ENCODE data around the gene RAB3C.
"Not testable (repeated sequence)": the region's sequence is repeated elsewhere in the genome, so short reads cannot be mapped to it uniquely, and the experiment has no call there.

The RAB3C gene

DNA sequence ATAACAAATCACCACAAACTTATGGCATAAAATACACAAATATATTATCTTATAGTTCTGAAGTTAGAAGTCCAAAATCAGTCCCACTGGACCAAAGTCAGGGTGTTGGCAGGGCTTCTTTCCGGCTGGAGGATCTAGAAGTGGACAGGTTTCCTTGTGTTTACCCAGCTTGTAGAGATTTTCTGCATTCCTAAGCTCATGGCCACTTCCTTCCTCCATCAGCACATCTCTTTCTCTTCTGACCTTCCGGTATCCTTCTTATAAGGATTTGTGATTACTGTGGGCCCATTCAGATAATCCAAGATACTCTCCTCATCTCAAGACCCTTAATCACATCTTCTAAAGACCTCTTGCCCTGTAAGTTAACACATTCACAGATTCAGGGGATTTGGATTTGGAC lies 97.6 kb downstream of the RAB3C start:
- DNase-seq = no peak

DNA sequence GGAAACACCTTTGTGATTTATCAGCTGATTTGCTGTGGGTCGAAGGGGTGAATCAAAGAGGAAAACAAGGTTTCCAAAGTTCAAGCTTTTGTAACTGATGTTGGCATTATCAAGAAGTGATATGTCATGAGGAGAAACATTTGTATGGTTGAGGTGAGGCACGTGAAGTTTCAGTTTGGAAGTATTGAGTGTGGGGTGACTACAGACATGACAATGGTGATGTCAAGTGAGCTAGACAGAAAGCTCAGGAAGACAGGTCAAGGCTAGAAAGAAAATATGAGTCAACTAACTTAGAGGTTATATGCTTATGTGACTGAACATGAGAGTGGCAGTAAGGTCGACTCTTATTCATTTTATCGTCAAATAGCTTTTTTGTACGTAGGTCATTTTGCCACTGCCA lies 99.1 kb downstream of the RAB3C start:
- DNase-seq = no peak

DNA sequence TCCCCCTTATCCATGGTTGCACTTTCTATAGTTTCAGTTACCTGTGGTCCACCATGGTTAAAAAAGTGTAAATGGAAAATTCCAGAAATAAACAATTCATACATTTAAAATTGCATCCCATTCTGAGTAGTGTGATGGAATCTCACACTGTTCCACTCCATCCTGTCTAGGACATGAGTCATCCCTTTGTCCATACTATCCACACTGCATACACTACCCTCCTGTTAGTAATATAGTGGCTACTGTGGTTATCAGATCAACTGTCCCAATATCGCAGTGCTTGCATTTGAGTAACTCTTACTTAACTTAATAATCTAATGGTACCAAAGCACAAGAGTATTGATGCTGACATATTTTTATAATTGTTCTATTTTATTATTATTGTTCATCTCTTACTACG lies 100.7 kb downstream of the RAB3C start:
- no peak for DNase-seq

DNA sequence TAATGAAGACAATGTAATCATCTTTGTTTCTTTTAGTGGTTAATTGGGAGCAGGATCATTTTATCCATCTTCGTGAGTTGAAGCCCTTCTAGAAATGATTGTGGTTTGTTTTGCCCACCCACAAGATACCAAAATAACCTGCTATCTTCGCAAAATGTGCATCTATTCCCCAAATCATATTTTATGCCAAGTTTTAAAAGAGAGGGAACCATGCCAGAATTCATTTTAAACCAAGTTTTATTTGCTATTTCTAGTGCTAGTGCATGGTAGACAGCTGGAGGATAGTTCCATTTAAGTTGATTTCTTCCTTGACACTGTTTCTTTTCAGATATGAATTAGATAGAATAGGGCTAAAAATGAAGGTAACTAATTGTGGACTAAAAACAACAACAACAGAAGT lies 104.2 kb downstream of the RAB3C start:
- no peak for DNase-seq

DNA sequence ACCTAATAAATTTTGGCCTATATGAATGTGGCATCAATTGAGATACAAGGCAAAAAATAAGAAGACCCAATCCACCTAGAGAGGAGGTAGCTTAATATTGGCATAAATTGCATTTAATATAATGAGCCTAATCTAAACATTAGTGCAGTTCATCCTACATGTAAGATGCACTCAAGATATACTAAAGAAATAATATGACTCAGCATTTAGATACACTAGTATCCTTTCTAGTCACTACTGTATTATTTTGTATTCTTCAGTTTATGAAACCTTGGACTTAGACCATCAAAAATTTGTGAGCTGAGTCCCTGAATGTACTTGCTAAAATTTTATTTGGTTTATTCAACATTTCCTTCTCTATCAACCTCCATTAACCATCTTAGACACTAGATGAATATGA lies 104.7 kb downstream of the RAB3C start:
- no peak for DNase-seq

DNA sequence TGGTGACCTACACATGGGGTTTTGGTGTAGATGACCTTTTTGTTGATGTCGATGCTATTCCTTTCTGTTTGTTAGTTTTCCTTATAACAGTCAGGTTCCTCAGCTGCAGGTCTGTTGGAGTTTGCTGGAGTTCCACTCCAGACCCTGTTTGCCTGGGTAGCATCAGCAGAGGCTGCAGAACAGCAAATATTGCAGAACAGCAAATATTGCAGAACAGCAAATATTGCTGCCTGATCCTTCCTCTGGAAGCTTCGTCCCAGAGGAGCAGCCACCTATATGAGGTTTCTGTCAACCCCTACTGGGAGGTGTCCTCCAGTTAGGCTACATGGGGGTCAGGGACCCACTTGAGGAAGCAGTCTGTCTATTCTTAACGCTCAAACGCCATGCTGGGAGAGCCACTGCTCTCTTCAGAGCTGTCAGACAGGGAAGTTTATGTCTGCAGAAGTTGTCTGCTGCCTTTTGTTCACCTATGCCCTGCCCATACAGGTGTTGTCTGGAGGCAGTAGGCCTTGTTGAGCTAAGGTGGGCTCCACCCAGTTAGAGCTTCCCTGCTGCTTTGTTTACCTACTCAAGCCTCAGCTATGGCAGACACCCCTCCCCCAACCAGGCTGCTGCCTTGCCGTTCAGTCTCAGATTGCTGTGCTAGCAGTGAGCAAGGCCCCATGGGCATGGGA lies 116.3 kb downstream of the RAB3C start:
- not testable (repeated sequence) for DNase-seq

DNA sequence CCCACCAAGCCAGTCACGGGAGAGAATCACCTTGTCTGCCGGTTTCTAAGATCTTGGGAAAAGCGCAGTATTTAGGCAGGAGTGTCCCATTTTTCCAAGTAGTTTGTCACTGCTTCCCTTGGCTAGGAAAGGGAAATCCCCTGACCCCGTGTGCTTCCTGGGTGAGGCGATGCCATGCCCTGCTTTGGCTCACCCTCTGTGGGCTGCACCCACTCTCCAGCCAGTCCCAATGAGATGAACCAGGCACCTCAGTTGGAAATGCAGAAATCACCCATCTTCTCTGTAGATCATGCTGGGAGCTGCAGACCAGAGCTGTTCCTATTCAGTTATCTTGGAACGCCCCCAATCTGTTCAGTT lies 116.9 kb downstream of the RAB3C start:
- DNase-seq = no peak

DNA sequence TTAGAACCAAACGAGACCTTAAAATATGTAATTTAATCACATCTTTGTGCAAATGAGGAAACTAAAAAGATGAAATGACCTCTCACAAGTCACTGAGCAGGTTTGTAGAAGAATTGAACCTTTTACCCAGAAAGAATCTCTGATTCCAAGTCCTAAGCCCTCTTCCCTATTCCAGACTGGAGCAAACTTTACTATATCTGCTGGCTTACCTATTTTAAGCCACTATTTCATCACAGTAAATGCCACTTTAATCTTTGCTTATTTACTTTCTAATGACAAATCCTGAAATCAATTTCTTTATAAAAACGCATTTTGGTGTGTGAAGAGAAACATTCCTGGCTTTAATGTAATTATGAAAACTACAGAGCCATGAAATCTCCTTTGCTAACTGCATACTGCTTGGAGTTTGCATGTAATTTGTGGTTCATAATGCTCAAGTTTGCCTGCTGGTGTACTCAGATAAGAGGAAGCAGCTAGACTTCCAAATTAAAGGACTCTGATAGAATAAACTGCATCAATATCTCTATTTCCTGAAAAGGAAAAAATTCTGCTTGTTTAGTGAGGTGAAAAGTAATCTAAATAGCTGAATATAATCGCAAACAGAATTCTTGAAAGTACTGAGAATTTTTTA lies 121.2 kb downstream of the RAB3C start:
- DNase-seq = no peak

DNA sequence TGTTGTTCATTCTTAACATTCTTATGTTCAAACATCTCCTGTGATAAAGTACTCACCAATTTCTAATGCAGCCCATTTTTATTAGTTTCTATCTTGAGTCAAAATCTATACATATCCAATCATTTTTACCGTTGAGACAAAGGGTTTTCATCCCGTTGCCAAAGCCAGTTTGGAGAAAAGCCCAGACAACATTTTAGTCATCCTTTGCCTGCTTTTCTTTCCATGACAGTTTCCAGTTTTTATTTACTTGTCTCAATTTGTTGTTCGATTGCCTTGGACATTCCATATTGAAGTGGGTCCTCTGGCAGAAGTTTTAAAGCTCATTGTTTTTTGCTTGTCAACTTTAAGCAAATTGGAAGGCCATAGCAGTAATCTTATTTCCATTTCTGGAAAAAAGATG lies 123.9 kb downstream of the RAB3C start:
- no peak for DNase-seq

DNA sequence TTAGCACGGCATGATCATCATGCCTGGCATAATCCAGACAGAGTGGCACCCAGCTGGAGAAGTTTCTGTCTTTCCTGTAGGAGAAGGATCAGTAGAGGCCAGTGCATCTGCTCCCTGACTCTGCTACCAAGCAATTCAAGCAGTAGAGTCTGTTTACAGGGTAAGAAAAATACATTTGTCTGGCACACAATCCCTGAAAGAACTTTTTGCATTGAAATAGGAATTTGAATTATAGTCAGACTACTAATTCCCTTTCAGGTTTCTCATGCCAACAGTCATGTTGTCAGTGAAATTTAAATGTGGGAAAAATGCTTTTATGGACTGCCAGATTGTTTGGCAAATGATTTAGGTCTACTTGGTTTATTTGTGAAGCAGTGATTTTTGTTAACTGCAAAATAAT lies 125.6 kb downstream of the RAB3C start:
- no peak for DNase-seq

DNA sequence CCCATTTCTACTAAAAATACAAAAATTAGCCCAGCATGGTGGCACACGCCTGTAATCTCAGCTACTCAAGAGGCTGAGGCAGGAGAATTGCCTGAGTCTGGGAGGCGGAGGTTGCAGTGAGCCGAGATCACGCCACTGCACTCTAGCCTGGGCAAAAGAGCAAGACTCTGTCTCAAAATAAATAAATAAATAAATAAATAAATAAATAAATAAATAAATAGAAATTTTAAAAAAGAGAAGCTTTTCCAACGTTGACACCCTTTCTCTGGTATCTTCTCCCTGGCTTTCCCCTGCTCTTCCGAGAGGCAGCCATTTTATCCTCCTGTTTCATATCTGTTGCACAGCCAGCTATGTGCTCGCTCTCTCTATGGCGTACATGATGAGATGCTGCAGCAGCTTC lies 127.5 kb downstream of the RAB3C start:
- DNase-seq = not testable (repeated sequence)

DNA sequence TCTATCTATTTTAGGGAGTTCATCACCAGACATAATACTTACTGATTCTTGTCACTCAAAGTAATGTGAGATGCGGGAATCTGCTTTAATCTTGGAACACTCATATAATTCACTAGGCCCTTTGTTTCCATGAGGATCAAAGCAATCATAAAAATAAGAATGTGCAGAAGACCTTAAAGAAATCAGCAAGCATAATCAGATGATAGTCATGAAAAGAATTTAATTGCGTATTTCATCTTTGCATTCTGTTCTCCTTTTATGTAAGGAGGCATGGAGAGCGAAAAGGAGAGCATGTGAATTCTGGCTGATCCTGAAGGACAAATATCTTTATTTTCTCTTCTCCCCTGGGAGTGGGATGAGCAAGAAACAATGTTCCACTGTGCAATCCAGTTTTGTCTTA lies 128.0 kb downstream of the RAB3C start:
- DNase-seq = no peak

DNA sequence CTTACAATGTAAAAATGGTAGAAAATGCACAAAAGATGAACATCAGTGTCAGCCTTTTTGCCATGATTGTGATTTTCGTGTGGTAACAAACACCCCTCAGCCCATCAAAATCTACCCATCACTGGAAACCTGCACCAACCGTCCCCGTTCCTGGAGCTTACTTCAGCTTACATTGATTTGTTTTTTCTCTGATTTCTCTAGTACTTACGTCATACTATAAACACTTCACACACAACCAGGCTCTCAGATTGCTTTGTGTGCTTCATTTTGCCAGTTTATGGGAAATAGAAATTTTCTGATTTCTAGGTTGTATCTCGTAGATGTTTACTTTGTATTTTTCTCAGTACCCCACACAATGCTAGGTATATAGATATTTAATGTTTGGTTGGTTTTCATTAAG lies 129.1 kb downstream of the RAB3C start:
- no peak for DNase-seq

DNA sequence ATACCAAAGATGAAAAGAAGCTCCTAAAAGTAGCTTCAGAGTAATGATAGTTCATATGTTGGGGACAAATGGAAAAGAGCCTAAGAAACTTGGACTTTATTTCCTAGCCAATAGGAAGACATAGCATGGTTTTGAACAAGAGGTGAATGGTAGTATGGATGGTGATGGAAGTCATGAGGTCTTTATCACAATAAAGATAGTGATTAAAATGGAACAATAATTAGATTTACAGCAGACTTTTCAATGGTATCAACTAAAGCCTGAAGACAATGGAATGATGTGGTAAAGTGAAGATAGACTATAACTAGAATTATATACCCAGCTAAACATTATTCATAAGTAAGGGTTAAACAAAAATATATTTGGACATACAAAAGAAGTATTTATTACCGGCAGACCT lies 131.2 kb downstream of the RAB3C start:
- DNase-seq = no peak

DNA sequence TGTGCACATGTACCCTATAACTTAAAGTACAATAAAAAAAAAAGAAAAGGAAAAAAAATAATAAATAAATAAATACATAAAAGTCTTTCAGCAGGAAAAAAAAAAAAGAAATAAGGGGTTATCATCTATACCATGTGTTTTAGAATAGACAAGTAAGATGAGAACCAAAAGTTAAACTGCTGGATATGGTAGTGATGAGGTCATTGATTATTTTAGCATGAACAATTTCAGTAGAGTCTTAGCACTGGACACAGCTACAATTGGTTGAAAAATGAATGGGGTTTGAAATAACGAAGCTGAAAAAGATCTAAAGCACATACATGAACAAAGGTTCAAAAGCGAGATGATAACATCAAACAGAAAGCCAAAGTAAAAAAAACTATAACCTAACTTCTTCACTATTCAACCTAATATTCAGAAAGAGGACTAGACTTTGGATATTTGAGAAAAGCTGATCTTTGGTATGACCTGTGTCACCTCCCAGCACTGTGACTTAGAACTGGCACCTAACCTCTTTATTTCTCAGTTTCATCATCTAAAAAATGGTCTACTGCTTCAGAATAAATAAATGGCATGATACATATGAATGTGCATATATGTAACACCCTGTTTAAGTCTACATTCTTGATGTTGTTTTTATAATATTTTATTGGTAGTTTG lies 133.3 kb downstream of the RAB3C start:
- DNase-seq = no peak

DNA sequence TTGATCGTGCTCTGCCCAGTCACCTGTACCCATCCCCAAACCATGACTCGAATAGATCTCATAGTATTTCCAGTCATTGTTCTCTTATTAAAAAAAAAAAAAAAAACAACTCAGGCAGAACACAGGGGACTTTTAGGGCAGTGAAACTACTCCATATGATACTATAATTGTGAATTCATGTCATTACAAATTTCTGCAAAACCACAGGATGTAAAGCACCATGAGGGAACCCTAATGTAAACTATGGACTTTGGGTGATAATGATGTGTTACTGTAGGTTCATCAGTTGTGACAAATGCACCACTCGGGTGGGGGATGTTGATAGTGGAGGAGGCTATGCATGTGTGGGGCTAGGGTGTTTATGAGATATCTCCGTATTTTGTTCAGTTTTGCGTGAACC lies 133.8 kb downstream of the RAB3C start:
- DNase-seq = no peak

DNA sequence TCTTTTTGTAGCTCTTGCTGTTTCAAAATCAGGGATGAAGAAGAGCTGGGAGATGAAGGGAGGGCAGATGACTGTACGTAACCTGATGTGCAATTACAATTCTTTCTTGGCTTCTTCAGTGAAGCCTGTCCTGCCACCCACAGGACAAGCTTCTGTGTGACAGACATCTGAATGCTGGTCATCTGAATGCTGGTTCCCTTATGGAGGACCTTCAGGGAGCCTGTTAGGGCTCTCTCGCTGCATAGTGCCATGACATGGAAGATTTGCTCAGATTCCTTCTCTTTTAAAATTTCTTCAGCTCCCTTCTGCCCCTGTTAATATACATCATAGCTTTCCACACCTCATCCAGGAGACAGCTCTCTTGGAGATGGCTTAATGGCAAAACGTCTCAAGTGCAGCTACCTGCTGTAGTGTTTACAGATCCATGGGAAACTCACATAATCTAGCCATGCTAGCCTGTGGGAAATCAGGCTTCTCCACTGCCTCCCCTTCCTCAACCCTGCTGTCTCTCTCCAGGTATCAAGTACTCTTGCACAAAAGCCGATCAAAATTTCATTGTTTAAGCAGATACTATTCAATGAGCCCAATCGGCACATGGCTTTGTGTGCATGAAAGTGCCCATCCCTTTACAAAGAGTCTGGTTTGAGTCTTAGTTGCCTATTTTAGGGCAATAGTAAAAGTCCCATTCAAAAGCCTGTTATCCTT lies 134.6 kb downstream of the RAB3C start:
- DNase-seq = no peak

DNA sequence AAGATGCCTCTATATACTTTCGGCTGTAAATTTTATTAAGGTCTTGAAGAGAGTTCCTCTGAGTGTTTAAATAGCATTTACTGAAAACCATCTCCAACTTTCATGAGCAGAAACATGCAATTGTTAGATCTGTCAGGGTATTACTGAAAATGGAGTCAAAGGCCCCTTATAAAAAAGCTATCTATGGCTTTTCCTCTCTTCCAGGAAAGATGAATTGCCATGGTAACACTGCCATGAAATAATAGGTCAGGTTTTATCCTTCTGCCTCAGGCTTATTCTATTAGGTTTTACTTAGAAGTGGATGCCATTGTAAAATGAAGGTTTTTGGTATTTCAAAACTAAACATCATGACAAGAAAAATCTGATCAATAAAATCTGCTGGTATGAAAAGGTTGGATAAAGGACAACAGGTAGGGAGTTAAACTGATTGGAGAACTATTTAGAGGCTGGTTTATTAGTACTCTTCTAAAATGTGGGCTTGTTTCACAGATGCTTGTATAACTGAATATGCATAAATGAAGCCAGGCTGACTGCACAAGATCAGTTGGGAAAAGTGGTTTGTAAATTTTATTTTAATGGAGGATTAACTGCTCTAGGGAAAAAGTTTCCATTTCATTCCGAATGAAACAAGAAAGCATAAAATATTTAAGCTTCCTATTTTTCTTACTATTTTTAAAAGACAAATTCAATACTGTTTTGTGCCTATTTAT lies 135.5 kb downstream of the RAB3C start:
- DNase-seq = no peak

DNA sequence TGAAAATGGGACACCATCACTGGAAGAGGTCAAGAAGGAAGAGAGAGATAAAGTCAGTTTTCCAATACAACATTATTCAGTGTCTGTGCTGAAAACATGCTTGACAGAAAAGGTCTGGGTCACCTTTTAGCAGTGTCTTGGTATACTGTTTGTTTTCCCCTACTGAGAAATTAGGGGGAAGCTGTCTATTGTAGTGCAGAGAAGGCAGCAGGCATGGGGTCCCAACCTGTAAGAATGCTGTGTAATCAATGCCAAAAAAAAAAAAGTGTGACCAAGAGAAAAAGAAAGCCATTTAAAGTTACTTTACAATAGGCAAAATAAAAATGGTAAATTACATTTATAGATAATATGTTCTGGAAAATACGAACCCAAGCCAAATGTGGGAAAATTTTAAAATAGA lies 139.3 kb downstream of the RAB3C start:
- DNase-seq = no peak

DNA sequence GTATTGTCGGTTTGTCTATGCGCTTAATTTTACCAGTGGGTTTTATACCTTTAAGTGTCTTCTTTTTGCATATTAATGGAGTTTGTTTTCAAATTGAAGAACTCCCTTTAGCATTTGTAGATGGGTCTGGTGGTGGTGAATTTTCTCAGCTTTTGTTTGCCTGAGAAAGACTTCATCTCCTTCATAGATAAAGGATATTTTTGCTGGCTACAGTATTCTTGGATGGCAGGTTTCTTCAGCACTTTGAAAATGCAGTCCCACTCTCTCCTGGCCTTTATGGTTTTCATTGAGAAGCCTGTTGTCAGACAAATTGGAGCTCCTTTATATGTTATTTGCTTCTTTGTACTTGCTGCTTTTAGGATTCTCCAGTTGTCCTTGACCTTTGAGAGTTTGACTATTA lies 142.1 kb downstream of the RAB3C start:
- no peak for DNase-seq

DNA sequence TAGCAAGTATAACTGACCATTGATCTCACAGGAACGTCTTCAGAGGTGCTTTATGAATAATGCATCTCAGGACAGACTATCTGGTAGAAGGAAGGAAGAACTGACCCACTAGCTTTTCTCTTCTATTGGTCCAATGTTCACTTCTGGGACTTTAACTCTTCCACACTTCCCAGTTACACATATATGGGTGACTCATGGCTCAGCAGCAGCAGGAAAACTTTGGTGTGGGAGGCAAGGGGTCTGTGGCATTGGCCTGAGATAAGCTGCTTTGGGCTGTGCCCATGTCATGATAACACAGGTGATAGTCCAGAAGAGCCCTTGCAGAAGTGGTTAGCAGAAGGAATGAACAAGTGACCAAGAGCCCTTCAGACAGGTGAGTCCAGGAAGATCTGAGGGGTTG lies 148.8 kb downstream of the RAB3C start:
- no peak for DNase-seq

DNA sequence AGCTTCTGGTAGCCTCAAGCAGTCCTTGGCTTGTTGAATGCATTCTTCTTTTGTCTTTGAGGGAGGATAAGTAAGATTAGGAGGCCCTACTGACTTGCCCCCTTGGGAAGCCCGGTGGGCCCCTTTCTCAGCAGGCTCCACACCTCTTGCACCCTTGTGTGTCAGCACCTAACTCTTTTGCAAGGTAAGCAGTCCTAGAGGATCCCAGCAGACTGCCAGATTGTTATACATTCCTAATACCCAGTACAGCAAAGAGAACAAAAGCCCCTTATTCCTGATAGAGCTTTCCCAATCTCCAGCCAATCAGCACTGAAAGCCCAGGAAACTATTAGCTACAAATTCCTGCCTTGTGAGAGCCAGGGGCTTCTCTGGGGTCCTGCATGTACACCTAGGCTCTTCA lies 152.8 kb downstream of the RAB3C start:
- DNase-seq = no peak

DNA sequence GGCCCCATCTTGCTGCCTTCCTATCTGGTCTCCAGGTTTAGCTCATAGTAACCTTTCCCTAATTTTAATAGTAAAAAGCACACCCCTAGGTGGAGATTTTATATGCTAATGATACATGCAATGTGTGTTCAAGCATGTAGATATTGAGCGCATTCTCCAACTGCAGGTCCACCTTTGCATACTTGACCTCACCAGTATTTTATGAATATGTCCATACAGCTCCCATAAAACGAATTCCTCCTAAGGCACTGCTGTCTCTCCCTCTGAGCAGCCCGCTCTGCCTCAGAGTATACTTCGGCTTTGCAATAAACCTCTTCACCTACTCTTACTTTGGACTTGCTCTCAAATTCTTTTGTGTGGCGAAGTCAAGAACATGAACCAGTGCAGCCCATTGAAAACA lies 153.3 kb downstream of the RAB3C start:
- DNase-seq = no peak

Data from CD4-positive, alpha-beta T cell treated with Interleukin-4 for 1 hour (primary cell).